Suppressor macrophage treated with lipopolysaccharide for 1 hour (primary cell): ENCODE results near the gene CUL5.

ENCODE experiments used
- DNase-seq, 3 donors: peaks; one replicate each; pipeline ENCODE4 v3.0.0-alpha.2; 2020 to 2022

The CUL5 gene

DNA sequence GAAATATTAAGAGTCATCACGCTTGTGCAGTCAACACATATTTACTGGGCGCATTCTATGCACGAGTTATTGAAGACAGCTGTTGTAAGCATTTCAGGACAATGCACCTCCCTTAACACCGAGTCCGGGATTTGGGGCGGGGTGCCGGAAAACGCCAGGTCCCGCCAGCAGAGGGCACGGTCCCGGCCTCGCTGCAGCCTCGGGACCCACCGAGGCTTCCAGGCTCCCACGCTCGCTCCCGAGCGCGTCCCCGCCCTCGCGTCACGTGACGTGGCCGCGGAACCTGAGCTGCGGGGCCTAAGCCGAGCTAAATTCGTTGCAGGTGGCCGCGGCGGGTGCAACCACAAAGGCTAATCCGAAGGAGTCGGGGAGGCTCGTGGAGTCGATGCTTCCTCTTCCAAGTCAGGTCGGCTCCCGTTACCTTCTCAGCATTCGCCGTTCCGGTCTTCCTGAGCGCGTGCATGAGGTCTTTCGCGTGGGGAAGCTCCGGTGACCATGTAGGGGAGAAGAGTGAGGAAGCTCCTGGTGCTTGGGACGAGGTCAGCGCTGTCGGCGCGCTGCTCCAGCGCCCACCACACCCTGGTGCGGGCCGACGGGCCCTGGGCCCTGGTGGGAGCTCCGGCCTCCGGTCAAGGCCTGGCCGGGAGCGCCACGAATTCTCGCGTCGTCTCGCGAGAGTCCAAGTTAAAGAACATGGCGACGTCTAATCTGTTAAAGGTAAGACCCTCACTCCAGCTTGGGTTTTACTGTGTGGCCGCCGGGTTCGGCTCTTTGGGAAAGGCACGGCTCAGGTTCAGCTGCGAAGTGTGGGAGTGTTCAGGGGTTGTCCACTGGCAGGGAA is at the start of gene CUL5:
Gene CUL5, plus strand, starts transcription at position 243 of the 841 bp plus-strand sequence. Its CDS starts 451 bp downstream, at position 694.
- peak; percentile 94 to 98 (median 97) for DNase-seq

DNA sequence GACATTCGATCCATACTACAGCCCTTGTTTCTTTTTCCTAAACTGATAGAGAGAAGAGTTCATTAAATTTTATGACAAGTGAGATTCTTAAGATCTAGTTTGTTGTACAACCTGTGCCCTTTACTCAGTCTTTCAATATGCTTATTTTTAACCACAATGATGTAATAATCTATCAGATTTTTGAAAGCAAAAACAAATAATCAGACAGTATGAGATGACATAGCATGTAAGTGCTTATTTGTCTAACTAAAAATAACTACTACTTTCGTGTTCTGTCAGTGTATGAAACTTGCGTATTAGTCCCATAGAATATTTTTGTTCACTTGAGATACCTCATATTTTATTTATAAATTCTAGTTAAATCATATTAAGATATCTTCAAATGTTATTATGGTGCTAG is 47.2 kb upstream of the CUL5 start:
- no peak for DNase-seq

DNA sequence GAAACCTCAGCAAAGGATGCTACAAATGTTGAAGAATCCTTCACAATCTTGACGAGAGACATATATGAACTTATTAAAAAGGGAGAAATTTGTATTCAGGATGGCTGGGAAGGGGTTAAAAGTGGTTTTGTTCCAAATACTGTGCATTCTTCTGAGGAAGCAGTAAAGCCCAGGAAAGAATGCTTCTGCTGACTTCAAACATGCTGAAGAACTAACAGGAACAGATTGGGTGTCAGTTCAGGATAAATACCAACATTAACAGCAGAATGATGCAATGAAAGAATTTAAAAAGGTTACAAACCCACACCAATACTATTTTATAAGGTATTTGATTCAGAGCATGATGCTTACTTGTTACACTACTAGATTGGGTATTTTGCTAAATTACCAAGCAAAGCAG is 46.5 kb upstream of the CUL5 start:
- no peak for DNase-seq

DNA sequence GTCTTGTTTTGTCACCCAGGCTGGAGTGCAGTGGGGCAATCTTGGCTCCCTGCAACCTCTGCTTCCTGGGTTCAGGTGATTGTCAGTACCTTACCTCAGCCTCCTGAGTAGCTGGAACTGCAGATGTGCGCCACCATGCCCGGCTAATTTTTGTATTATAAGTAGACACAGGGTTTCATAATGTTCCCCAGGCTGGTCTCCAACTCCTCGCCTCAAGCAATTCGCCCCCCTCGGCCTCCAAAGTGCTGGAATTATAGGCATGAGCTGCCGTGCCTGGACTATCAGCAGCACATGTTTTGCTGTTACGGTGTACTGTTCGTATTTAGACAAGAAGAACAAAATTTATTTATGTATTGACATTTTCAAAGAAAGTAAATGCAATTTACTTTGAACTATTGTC is 45.6 kb upstream of the CUL5 start:
- DNase-seq = no peak

DNA sequence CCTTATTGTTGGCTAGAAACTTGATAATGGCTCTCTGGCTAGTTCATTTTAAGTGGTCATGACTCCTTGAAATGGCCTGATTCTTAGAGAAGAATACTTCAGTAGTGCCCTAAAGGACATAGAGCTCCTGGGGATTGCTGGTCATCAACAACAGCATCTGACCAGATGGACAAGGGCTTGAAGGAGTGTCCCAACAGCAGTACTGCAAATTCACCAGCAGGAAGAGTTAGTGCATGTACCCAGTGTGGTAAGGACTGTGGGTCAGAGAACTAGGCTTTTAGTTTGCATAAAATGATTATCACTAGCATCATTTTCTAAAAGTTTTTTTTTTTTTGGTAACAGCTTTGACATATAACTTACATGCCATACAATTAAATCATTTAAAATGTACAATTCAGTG is 39.5 kb upstream of the CUL5 start:
- DNase-seq = no peak

DNA sequence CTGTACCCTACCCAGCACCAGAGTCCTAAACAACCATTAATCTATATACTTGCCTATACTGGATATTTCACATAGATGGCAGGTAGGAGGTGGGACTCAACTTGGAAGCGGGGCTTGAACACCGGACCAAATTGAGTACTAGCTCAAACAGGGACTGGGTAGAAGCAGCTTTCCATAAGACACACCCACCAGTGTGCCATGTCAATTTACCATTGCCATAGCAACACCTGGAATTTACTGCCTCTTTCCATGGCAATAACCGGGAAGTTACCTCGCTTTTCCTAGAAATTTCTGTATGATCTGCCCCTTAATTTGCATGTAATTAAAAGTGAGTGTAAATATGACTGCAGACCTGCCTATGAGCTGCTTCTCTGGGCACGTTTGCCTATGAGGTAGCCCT is 38.6 kb upstream of the CUL5 start:
- DNase-seq = no peak

DNA sequence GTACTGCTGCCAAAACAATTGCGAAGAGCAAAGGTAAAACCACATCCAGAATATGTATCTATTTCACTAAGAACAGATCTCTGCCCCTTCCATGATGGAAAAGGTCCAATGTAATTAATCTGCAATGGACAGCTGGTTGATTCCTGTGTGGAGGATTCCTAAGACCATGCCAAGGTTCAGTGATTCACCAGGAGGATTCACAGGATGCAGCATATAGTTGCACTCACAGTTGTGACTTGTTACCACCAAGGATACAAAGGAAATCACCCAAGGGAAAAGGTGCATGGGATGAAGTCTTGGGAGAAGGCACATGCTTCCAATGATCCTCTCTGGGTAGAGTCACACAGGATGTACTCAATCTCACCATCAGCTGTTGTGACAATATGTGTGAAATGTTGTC is 35.1 kb upstream of the CUL5 start:
- DNase-seq = no peak

DNA sequence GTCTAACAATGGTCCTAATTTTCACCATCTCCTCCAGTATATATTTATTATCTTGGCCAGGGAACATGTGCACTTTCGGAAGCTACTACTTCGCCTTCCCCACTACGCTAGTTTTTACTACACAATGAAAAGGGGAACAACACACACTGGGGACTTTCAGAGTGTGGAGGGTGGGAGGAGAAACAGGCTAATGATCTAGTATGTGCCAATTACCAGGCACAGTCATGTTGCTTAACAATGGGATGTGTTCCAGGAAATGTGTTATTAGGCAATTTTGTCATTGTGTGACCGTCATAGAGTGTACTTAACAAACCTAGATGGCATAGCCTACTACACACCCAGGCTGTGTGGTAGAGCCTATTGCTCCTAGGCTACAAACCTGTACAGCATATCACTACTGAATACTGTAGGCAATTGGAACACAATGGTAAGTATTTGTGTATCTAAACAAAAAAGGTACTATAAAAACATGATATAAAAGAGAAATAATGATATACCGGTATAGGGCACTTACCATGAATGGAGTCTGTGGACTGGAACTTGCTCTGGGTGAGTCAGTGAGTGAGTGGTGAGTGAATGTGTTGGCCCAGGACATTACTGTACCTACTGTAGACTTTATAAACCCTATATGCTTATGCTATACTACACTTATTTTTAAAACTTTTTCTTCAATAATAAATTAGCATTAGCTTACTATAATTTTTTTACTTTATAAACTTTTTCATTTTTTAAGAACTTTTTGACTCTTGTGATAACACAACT is 20.1 kb upstream of the CUL5 start:
- peak; percentile 87 to 96 (median 93) for DNase-seq

DNA sequence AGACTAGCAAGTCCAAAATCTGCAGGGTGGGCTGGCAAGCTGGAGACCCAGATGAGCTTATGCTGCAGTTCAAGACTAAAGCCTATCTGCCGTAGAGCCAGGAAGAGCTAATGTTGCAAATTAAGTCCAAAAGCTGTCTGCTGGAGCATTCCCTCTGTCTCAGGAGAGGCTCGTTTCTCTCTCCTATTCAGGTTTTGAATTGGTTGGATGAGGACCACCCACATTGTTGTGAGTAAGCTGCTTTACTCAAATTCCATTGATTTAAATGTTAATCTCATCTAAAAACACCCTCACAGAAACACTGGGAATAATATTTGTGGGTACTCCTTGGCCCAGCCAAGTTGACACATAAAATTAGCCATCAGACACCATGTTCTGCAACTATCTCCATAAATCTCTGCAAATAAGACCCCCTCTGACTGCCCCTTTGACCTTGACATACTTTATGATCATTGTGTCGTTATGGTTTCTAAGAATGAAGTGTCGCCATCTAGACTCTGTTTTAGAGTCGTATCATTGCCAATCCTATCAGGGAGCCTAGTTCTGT is 16.8 kb upstream of the CUL5 start:
- DNase-seq = no peak

DNA sequence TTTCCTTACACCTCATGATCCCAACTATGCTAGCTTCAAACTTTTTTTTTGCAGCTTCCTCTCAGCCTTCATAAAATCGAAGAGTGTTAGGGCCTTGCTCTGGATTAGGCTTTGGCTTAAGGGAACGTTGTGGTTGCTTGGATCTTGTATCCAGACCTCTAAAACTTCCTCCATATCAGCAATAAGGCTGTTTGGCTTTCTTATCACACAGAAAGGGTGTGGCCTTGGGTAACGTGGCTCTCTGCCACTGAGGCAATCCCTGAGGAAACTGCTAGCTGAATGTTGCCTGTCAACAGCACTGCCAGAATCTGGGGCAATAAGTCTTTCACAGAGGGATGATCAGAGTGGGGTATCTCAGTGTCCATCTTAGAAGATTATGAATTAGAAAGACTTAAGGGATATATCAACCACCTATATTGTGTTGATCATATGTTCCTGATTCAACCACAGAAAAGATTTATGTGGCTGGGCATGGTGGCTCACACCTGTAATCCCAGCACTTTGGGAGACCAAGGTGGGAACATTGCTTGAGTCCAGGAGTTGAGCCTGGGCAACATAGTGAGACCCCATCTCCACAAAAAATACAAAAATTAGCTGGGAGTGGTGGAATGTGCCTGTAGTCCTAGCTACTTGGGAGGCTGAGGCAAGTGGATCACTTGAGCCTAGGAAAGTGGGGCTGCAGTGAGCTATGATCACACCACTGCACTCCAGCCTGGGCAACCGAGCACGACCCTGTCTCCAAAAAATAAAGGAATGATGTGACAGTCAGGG is 12.5 kb upstream of the CUL5 start:
- DNase-seq = no peak

DNA sequence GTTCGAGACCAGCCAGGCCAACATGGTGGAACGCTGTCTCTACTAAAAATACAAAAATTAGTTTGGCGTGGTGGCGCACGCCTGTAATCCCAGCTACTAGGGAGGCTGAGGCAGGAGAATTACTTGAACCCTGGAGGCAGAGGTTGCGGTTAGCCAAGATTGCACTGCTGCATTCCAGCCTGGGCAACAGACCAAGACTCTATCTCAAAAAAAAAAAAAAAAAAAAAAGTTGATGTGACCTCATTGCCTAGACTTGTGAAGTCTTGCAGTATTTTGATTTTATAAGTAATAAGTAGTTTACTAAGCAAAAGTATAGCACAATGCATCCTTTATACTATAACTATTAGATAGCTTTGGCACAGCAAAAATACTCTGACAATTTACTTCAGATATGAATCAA is 9.9 kb upstream of the CUL5 start:
- DNase-seq = no peak

DNA sequence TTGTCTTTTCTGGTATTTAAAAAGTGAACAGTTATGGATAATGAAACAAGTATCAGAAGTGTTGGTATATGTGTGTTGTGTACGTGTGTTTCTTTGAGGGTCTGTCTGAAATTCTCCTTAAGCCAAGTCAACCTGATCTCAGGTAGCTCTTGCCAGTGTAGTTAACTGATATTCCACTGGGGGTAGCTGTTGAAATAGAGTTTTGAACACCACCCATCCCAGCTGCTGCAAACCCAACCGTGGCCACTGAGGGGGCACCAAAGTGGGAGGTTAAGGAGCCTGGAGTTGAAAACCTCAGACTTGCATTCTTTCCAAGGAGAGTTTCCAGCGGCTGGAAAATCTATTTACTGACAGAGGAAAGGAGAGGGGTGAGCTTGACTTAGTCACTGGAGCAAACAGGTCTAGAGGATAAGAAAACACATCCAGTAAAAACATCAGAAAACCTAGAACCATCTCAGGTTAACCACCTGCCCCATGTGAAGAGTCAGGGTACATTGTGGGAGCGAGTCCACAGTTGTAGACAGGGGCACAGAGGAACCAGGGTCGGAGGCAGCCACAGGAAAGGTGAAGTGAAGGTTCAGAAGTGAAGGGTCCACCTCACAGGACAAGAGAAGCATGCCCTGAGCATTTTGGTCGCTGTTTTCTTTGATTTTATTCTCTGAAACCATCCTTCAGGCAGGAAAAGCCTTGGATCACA is 8.8 kb upstream of the CUL5 start:
- peak; percentile 30 to 42 (median 37) for DNase-seq

DNA sequence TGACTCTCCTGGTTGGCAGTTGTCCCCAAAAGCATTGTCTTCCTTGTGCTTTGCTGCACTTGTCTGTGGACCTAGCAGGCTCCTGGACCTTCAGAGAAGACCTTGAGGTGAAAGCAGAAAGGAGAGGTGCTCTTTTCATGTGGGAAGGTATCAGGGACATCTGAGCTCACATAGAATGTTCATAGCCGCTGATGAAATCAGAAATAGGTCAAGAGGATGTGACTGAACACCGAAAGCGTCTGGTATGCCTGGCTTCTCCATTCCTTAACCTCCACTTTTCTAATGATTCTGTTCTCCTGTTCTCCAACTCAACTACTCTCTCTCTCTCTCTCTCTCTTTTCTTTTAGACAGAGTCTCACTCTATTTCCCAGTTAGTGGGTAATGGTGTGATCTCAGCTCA is 6.2 kb upstream of the CUL5 start:
- no peak for DNase-seq

DNA sequence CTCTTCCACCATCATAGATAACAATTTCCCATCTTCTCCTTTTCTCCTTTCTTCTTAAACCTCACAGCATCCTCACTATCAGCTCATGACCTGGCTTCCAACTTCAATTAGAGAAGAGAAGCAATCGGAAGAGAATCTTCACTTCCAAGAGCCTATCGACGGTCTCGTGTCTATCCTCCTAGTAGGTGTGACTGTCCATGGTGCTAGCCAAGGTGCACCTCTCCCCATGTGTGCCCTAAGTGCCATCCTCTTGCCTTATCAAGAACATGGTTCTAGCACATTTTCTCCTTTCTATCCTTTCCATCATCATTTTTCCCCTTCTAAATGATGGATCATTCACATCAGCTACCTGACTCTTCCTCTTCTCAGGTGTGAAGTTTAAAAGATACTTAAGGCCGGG is 5.1 kb upstream of the CUL5 start:
- no peak for DNase-seq

DNA sequence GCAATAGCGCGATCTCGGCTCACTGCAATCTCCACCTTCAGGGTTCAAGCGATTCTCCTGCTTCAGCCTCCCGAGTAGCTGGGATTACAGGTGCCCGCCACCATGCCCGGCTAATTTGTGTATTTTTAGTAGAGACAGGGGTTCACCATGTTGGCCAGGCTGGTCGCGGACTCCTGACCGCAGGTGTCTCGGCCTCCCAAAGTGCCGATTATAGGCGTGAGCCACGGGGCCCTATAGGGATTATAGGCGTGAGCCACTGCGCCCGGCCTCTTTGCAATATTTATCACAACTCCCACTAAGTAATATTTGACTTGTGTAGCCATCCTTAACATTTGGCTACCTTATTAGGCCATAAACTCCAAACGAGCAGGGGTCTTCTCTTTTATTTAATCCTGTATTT is 879 bp upstream of the CUL5 start:
- no peak for DNase-seq

DNA sequence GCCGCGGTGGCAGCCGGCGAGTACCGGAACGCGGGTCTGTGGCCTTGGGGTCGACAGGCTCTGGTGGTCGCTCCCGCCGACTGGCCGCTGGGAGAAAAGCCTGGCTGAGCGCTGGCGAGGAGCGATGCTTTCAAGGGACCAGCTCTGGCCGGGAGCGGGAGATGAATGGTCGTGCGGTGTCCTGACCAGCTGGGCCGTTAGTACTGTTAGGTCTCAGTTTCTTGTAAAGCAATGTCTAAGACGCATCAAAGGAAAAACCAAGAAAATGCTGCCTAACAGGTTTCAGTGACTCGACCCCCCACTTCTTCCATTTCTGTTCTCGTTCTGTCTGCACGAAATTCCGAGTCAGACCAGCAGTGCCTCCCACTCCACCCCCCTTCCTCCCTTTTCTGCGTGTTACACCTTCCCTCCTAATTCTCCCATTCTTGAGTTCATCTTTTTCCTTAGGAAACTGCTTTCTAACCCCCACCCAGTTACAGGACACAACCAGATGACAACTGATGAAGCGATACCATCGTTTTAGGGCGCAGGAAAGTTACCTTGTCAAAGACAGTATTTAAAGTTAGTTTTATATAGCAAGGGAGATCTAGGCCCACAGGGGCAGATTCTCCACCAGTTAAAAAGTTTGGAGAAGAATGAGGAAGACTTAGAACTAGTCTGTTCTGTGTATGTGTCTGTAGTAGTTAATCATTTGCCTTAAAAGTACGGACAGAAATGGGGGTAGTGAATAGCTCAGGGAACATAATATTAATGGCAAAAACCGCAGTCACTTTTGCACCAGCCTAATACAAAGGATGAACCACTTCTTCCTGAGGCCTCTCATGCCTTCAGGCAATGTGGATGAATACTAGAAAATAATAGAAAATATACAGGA is 1.0 kb downstream of the CUL5 start:
- DNase-seq = peak; percentile 32 to 53 (median 39)

DNA sequence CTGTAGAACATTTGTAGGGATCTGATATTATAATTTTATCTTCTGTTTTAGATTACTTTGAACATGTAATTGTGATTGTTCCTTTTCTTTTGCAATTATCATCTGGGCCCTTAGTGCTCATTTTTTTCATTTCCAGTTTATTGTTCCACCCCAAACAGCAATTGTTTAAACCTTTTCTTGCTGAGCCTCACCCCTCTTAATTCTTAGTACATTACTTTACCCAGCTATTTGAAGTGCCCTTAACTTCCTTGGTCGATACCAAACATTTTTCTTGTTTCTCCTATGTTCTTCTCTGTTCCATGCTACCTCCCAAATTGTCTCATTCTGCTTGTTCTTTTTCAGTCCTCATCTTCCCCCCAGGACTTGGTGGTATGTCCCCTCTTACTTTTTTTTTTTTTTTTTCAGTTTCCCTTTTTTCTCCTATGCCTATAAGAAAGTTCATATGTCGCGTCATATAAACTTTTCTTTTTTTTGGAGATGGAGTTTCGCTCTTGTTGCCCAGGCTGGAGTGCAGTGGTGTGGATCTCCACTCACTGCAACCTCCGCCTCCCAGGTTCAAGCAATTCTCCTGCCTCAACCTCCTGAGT is 3.5 kb downstream of the CUL5 start:
- DNase-seq = no peak

DNA sequence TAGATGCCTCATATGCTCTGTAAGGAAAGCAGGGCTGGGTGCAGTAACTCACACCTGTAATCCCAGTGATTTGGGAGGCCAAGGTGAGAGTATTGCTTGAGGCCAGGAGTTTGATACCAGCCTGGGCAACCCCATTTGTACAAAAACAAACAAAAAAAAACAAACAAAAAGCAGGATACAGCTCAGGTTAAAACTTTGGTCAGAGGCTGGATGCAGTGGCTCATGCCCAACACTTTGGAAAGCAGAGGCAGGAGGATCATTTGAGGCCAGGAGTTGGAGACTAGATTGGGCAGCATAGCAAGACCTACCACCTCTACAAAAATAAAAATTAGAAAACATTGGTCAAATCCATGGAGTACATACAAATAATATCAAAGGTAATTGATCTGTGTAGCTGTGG is 7.9 kb downstream of the CUL5 start:
- no peak for DNase-seq

DNA sequence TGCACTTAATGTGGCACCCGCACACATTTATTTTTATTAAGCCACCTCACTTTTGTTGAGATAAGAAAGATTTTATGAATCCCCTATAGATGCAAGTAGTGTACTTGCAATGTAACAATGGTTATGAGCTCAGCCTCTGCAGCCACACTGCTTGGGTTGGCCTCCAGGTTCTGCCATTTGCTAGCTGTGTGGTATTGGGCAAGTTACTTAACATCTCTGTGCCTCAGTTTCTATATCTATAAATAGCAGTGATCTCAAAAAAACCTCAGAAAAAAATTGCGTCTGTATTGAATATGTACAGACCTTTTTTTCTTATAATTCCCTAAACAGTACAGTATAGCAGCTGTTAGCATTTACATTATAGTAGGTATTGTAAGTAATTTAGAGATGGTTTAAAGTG is 10.0 kb downstream of the CUL5 start:
- no peak for DNase-seq

DNA sequence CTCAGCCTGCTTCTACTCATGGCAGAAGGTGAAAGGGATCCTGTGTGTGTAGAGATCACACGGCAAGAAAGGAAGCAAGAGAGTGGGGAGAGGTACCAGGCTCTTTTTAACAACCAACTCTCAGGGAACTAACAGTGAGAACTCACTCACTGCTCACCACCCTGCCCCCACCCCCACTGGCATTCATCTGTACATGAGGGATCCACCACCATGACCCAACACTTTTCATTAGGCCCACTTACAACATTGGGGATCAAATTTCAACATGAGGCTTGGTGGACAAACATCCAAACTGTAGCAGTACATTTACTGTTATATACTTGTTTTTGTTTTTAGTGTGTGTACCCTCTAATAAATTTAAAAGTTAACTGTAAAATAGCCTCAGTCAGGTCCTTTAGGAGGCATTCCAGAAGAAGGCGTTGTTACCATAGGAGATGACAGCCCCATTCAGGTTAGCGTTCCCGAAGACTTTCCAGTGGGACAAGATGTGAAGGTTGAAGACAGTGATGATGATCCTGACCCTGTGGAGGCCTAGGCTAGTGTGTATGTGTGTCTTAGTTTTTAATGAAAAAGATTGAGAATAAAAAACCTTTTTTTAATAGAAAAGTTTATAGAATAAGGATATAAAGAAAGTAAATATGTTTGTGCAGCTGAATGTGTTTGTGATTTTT is 11.3 kb downstream of the CUL5 start:
- DNase-seq = no peak
